ENCODE data around the gene SPAG16. TPM values are rescaled to one million over a fixed set of nuclear protein-coding genes. Genes with fewer than 3 reads are reported as not detected.

The SPAG16 gene
- total RNA-seq, 1 experiment from 2014 or later = 17.6 TPM

DNA sequence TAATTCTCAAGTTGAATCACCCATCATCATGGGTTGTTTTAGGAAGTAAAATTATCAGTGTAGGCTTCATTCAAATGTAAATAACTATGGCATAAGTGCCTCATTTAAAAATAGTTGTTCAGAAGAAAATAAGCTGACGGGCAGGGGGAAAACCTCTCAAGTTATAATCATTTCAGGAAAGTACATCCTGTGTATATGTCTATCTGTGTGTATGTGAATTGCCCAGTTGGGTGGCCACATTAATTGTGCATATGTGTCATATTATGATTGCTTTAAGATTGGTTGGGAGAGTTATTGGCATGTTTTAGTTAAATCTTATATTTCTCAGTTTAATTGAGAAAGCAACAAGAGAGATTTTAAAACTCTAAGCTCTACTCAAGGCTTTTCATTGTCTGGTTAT is 843.8 kb downstream of the SPAG16 start:
- Histone ChIP-seq H3K36me3 (no peaks in the 10 kb centered on the region), H3K27ac (no peak overlapping the region), H3K4me1 (replicated peaks) (no peaks in the 10 kb centered on the region), H3K4me3 (no peak overlapping the region), H3K27me3 (replicated peaks) (no peaks in the 10 kb centered on the region), H3K9me3 (replicated peaks) (no peaks in the 10 kb centered on the region)
- no peak for DNase-seq (ENCODE audit: low read depth in 1 of 2, low spot score in 2 of 2)

DNA sequence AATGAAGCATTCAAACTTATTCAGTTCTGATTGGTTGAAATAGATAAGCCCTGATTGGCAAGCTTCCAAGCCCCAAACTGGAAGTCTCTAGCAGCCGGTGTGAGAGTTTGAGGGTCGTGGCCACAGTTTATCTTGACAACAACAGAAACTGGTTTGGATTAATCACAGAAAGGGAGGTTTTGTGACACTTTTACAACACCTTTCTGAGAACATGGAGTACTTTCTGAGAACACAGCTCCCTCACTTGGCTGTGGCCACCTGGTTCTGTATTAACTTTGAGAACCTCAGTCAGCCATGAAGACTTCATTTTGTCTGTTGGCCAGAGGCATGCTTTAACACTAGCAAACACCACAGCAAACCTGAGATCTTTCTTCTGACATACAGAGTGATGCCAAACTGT is 845.9 kb downstream of the SPAG16 start:
- no peak overlapping the region for H3K27ac ChIP-seq
- no peak for DNase-seq (ENCODE audit: low read depth in 1 of 2, low spot score in 2 of 2)
- no peaks in the 10 kb centered on the region for H3K36me3 ChIP-seq
- H3K27me3 ChIP-seq (replicated peaks) = no peaks in the 10 kb centered on the region
- H3K4me1 ChIP-seq (replicated peaks) = no peaks in the 10 kb centered on the region
- no peak overlapping the region for H3K4me3 ChIP-seq
- no peaks in the 10 kb centered on the region for H3K9me3 ChIP-seq (replicated peaks)

DNA sequence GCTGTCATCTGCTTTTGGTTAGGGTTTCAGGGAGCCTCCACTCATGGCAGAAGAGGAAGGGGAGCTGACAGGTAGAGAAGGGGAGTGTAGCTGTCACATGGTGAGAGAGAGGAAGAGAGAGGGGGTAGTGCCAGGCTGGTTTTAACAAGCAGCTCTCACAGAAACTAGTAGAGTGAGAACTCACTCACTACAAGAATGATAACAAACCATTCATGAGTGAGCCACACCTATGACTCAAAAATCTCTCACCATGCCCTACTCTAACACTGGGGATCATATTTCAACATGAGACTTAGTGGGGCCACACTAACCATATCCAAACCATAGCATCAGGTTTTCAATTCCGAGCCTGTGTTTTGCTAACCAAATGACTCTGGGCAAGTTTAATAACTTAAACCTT is 851.7 kb downstream of the SPAG16 start:
- H3K4me1 ChIP-seq (replicated peaks) = no peaks in the 10 kb centered on the region
- no peaks in the 10 kb centered on the region for H3K36me3 ChIP-seq
- DNase-seq (ENCODE audit: low read depth in 1 of 2, low spot score in 2 of 2) = no peak
- no peaks in the 10 kb centered on the region for H3K9me3 ChIP-seq (replicated peaks)
- H3K27me3 ChIP-seq (replicated peaks) = no peaks in the 10 kb centered on the region
- H3K27ac ChIP-seq = no peak overlapping the region
- H3K4me3 ChIP-seq = no peak overlapping the region

DNA sequence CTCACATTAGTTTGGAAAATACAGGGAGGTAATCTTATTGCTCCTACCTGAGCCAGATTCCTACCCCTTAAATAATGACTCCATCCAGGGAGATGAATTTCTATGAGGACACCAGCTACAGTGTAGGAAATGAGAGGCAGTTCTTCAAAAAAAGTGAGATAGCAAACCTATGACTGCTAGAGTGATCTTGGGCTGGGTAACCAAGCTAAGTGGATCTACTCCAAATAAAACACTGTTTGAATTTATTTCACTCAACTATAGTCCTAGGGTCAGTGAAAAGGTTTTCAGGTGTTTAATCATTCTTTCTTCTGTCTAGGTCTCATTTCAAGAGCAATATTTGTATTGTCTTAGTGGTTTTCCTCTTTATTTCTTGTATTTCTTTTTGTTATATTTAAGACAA is 854.5 kb downstream of the SPAG16 start:
- no peak for DNase-seq (ENCODE audit: low read depth in 1 of 2, low spot score in 2 of 2)
- H3K36me3 ChIP-seq = no peaks in the 10 kb centered on the region

DNA sequence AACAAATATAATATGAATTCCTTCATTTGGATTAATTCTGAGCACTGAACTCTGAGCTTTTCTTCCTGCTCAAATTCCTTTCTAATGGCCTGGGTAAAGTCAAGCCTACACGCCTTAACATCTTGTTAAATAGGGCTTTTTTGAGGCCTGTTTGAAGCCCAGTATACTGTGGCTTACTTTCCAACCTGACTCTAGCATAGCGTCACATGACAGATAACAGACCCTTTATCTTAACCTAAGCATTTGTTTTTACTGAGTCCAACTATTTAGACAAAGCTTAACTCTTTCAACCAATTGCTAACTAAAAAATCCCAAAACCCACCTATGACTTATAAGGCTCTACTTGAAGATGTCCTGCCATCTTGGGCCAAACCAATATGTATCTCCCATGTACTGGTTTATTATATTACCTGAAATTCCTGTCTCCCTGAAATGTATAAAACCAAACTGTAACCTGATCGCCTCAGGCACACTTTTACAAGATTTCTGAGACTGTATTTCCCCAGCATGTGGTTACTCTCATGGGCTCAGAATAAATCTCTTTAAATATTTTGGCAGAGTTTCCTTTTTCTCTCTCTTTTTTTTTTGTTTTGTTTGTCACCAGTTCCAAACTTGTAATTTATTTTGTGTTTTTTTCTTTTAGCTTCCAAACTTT is 855.5 kb downstream of the SPAG16 start:
- H3K4me1 ChIP-seq (replicated peaks) = no peaks in the 10 kb centered on the region
- H3K9me3 ChIP-seq (replicated peaks) = no peaks in the 10 kb centered on the region
- no peaks in the 10 kb centered on the region for H3K36me3 ChIP-seq
- DNase-seq (ENCODE audit: low read depth in 1 of 2, low spot score in 2 of 2) = no peak
- H3K27me3 ChIP-seq (replicated peaks) = no peaks in the 10 kb centered on the region
- H3K27ac ChIP-seq = no peak overlapping the region
- no peak overlapping the region for H3K4me3 ChIP-seq

More for the DNA sequence above, 854.5 kb downstream of the SPAG16 start:
- Histone ChIP-seq H3K27me3 (replicated peaks) (no peaks in the 10 kb centered on the region), H3K4me1 (replicated peaks) (no peaks in the 10 kb centered on the region), H3K27ac (no peak overlapping the region), H3K4me3 (no peak overlapping the region), H3K9me3 (replicated peaks) (no peaks in the 10 kb centered on the region)

DNA sequence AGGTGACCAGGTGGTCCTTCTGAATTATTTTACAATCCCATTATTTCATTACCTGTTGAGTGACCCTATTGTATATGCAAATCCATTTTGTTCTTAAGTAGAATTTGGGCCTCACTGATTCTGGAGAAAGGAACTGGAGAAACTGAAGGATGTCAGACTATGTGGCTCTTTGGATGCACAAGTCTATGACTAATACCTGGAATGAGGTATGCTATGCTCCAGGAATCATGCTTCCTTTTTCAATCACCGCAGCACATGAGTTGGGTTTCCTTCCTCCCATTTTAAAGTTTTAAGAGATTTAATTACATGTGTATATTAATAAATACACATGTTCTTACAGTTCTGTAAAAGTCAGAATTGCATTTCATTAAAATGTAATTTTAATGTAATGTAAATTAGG is 872.7 kb downstream of the SPAG16 start:
- Histone ChIP-seq H3K4me1 (replicated peaks) (no peaks in the 10 kb centered on the region), H3K27ac (no peak overlapping the region)
- no peak for DNase-seq (ENCODE audit: low read depth in 1 of 2, low spot score in 2 of 2)

DNA sequence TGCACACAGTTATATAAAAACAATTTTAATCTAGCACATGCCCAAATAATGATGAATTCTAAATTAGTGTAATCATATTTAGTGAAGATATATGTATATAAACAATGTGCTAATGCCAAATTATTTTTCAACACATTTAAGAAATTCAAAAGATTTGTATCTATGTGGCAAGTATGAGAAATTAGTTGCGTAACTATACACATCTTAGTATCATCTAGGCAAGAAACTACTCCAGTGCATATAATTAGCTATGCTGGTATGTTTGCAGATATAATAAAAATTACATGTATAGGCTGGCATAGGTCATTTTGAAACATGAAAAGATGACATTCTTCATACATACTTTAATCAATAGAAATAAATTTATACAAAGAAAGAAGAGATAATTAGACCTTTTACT is 874.6 kb downstream of the SPAG16 start:
- H3K9me3 ChIP-seq (replicated peaks) = no peaks in the 10 kb centered on the region
- no peak for DNase-seq (ENCODE audit: low read depth in 1 of 2, low spot score in 2 of 2)
- no peak overlapping the region for H3K4me3 ChIP-seq
- 0 out of 2 replicates have a peak, but pooled peaks cover 2% of the 10 kb centered on the region for H3K27me3 ChIP-seq (replicated peaks)
- no peak overlapping the region for H3K27ac ChIP-seq
- no peaks in the 10 kb centered on the region for H3K36me3 ChIP-seq
- H3K4me1 ChIP-seq (replicated peaks) = no peaks in the 10 kb centered on the region

More for the DNA sequence above, 872.7 kb downstream of the SPAG16 start:
- Histone ChIP-seq H3K27me3 (replicated peaks) (0 out of 2 replicates have a peak, but pooled peaks cover 2% of the 10 kb centered on the region), H3K4me3 (no peak overlapping the region), H3K9me3 (replicated peaks) (no peaks in the 10 kb centered on the region), H3K36me3 (no peaks in the 10 kb centered on the region)

DNA sequence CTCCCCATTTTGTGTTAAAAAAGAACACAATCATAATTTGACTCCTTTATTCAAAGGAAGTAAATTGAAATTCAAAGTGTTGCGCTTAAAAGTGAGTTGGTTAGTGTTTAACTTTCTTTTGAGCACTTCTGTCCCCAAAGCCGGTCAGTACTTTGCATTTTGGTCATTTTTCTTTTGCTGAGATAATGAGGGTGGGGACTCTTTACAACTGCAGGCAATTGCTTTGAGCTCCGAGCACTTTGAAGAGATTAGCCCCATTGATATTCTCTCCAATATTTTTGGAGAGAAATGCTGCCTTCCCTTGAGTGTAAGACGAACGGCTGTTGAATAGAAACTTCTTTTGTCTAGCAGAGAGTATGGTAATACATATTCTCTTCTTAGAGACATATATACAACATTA is 885.0 kb downstream of the SPAG16 start:
- Histone ChIP-seq H3K4me1 (replicated peaks) (no peaks in the 10 kb centered on the region), H3K9me3 (replicated peaks) (no peaks in the 10 kb centered on the region), H3K36me3 (no peaks in the 10 kb centered on the region), H3K4me3 (no peak overlapping the region), H3K27ac (no peak overlapping the region), H3K27me3 (replicated peaks) (no peaks in the 10 kb centered on the region)
- DNase-seq (ENCODE audit: low read depth in 1 of 2, low spot score in 2 of 2) = no peak

DNA sequence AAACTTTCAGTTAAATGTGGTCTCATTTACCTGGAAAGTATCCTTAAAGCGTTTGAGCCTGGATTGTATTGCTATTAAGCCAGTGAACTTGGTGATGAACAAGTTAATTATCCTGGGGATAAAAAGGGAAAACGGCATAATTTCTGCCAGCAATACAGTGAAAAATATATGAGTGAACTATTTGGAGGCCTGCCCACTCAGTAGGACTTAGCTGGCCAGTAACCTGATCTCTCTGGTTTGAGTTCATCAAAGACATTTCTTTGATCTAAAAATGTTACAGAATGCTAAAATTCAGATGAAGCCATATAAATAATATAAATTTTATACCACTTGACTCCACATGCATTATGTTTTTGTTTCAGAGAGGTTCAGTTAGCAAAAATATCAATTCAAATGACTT is 885.5 kb downstream of the SPAG16 start:
- Histone ChIP-seq H3K27me3 (replicated peaks) (no peaks in the 10 kb centered on the region), H3K27ac (no peak overlapping the region), H3K36me3 (no peaks in the 10 kb centered on the region), H3K9me3 (replicated peaks) (no peaks in the 10 kb centered on the region), H3K4me1 (replicated peaks) (no peaks in the 10 kb centered on the region), H3K4me3 (no peak overlapping the region)
- no peak for DNase-seq (ENCODE audit: low read depth in 1 of 2, low spot score in 2 of 2)

DNA sequence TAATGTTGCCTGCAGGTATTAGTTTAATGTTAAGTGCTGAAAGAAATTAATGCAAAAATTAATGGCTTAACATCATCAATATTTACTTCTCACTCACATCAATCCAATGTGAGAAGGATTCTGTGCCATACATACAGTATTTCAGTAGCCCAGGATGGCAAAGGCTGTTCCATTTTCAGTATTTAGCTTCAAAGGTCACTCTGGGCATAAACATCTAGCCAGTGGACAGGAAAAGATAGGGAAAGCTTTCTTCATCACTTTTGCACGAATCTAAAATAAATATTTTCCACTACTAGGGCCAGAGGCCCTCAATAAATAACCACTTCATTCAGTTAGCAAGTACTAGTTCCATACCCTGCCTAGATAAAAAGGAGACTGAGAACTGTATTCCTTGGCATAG is 890.3 kb downstream of the SPAG16 start:
- Histone ChIP-seq H3K27me3 (replicated peaks) (0 out of 2 replicates have a peak, but pooled peaks cover 2% of the 10 kb centered on the region), H3K4me3 (no peak overlapping the region), H3K9me3 (replicated peaks) (no peaks in the 10 kb centered on the region), H3K4me1 (replicated peaks) (no peaks in the 10 kb centered on the region), H3K27ac (no peak overlapping the region), H3K36me3 (no peaks in the 10 kb centered on the region)
- DNase-seq (ENCODE audit: low read depth in 1 of 2, low spot score in 2 of 2) = no peak

DNA sequence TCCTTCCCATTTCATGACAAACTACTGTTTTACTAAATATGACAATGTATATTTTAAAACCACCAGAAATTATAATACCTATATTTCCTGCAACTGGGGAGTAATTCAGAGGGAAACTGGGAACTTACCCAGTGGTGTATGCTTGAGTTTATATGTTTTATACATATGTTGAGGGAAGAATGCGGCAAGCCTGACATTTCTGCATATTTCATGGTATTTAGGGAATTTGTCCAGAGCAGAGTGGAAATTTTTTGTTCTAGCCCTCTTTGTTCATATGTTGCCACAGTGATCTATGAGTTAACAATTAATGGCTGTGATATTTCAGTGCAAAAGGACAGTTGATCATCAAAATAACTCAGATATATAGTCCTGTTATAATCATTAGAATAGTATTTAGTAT is 895.8 kb downstream of the SPAG16 start:
- H3K27me3 ChIP-seq (replicated peaks) = 0 out of 2 replicates have a peak, but pooled peaks cover 2% of the 10 kb centered on the region
- H3K9me3 ChIP-seq (replicated peaks) = no peaks in the 10 kb centered on the region
- no peak overlapping the region for H3K4me3 ChIP-seq
- no peaks in the 10 kb centered on the region for H3K4me1 ChIP-seq (replicated peaks)
- H3K27ac ChIP-seq = no peak overlapping the region
- DNase-seq (ENCODE audit: low read depth in 1 of 2, low spot score in 2 of 2) = no peak
- H3K36me3 ChIP-seq = no peaks in the 10 kb centered on the region

DNA sequence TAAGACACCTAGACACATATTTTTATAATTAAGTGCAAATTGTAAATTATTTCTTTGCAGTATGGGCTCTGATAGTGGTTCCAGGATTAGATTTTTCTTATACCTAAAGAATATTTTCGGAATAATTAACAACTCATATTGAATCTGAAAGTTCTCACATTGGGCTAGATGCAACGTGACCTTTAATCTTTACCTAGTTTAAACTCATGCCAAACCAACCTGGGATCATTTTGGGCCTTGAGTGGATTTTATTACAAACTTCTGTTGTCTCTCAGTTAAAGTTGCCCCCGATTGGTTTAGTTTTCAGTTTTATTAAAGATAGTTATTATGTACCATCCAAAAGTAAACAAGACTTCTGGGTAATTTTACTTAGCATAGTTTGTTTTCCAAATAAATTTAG is 896.4 kb downstream of the SPAG16 start:
- Histone ChIP-seq H3K4me1 (replicated peaks) (no peaks in the 10 kb centered on the region), H3K36me3 (no peaks in the 10 kb centered on the region), H3K27me3 (replicated peaks) (0 out of 2 replicates have a peak, but pooled peaks cover 2% of the 10 kb centered on the region), H3K4me3 (no peak overlapping the region), H3K9me3 (replicated peaks) (no peaks in the 10 kb centered on the region), H3K27ac (no peak overlapping the region)
- DNase-seq (ENCODE audit: low read depth in 1 of 2, low spot score in 2 of 2) = no peak

DNA sequence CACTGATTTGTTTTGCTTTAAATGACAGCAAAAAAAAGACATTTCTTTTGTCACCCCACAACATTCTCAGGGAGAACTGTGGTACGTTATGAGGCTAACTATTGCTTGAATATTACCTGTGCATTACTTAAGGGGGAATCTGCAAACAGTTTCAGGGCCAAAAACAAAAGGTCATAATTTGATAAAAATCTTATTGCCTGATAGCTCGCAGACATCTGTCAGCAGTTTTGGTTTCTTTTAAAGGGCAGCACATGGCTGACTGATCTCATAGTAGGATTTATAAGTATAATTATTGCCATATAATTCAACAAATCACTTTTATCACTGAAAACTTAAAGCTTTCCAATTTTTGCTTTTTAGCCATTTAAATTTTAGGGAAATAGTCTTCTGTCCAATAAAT is 900.2 kb downstream of the SPAG16 start:
- H3K36me3 ChIP-seq = no peaks in the 10 kb centered on the region
- no peak overlapping the region for H3K4me3 ChIP-seq
- DNase-seq (ENCODE audit: low read depth in 1 of 2, low spot score in 2 of 2) = no peak
- H3K27me3 ChIP-seq (replicated peaks) = no peaks in the 10 kb centered on the region
- H3K9me3 ChIP-seq (replicated peaks) = no peaks in the 10 kb centered on the region
- H3K27ac ChIP-seq = no peak overlapping the region
- no peaks in the 10 kb centered on the region for H3K4me1 ChIP-seq (replicated peaks)

DNA sequence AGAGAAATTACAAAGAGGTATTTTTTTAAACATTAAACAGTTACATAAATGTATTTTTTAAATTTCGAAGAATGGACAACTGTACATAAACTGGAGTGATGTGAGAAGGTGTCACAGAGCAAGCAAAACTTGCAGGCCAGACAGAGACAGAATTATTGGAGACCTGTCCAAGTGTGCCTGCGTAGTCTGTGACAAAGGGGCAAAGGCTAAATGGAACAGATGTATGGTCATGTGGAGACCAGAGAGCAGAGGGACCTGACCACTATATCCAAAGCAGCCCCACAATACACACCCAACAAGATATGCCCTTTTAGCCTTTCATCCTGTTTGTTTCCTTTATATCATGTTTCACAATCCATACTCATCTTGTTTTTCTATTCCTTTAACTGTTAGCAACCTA is 901.3 kb downstream of the SPAG16 start:
- no peak for DNase-seq (ENCODE audit: low read depth in 1 of 2, low spot score in 2 of 2)

DNA sequence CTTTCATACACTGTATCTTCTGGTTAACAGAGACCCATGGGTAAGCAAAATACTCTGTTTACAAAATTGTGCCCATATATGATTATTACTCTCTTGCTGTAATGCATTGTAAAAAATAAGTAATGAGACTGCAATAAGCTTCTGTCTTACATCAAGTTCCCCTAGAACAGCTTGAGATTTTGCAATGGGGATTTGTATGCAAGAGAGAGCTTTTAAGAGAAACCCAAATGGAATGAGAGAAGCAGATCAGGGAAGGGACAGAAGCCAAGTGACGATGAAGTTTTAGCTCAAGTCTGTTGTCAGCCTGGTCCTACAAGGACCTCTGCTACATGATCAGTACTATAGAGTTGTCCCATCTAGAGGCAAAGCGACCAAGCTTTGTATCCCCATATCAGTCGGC is 908.4 kb downstream of the SPAG16 start:
- Histone ChIP-seq H3K27me3 (replicated peaks) (no peaks in the 10 kb centered on the region), H3K27ac (no peak overlapping the region), H3K9me3 (replicated peaks) (no peaks in the 10 kb centered on the region), H3K4me3 (no peak overlapping the region), H3K4me1 (replicated peaks) (peaks cover 29% of the 10 kb centered on the region), H3K36me3 (no peaks in the 10 kb centered on the region)
- no peak for DNase-seq (ENCODE audit: low read depth in 1 of 2, low spot score in 2 of 2)

More for the DNA sequence above, 901.3 kb downstream of the SPAG16 start:
- H3K27ac ChIP-seq = no peak overlapping the region
- H3K4me3 ChIP-seq = no peak overlapping the region
- H3K4me1 ChIP-seq (replicated peaks) = no peaks in the 10 kb centered on the region
- no peaks in the 10 kb centered on the region for H3K36me3 ChIP-seq
- H3K27me3 ChIP-seq (replicated peaks) = no peaks in the 10 kb centered on the region
- no peaks in the 10 kb centered on the region for H3K9me3 ChIP-seq (replicated peaks)
